Stimulated activated CD8-positive, alpha-beta memory T cell treated with anti-CD3 and anti-CD28 coated beads, Interleukin-12 subunit alpha, Interleukin-12 subunit beta, amount 100 ng/mL, for 24 hours (primary cell): ENCODE data around the gene PKIG.
"Not testable (repeated sequence)": the region's sequence is repeated elsewhere in the genome, so short reads cannot be mapped to it uniquely, and the experiment has no call there.

ENCODE experiments used
- DNase-seq: peaks from one replicate; pipeline ENCODE4 v3.0.0-alpha.2; 2020; ENCODE audit errors: extremely low read depth

The PKIG gene

GRCh38 chr20:44582311-44583025, at the start of gene PKIG:
Gene PKIG, plus strand, starts transcription at chr20:44582579. Its CDS starts 31,978 bp downstream, at chr20:44614557.
- DNase-seq: no peak

GRCh38 chr20:44532981-44533331, 49.4 kb upstream of the PKIG start:
- no peak for DNase-seq

GRCh38 chr20:44533928-44534327, 48.5 kb upstream of the PKIG start:
- no peak for DNase-seq

GRCh38 chr20:44536175-44536574, 46.2 kb upstream of the PKIG start:
- no peak for DNase-seq

- DNase-seq: no peak
Measured at GRCh38 chr20:44537993-44538392, 44.4 kb upstream of the PKIG start.

GRCh38 chr20:44540834-44541233, 41.5 kb upstream of the PKIG start:
- no peak for DNase-seq

- no peak for DNase-seq
Measured at GRCh38 chr20:44541992-44542391, 40.4 kb upstream of the PKIG start.

- DNase-seq: no peak
Measured at GRCh38 chr20:44542890-44543289, 39.5 kb upstream of the PKIG start.

GRCh38 chr20:44543358-44543757, 39.0 kb upstream of the PKIG start:
- no peak for DNase-seq

GRCh38 chr20:44544263-44544662, 38.1 kb upstream of the PKIG start:
- DNase-seq: no peak

- no peak for DNase-seq
Measured at GRCh38 chr20:44547419-44547818, 35.0 kb upstream of the PKIG start.

- no peak for DNase-seq
Measured at GRCh38 chr20:44549123-44549522, 33.3 kb upstream of the PKIG start.

- no peak for DNase-seq
Measured at GRCh38 chr20:44552050-44552449, 30.3 kb upstream of the PKIG start.

GRCh38 chr20:44552568-44552949, 29.8 kb upstream of the PKIG start:
- no peak for DNase-seq

- no peak for DNase-seq
Measured at GRCh38 chr20:44552950-44553908, 29.1 kb upstream of the PKIG start.

- no peak for DNase-seq
Measured at GRCh38 chr20:44559302-44559701, 23.1 kb upstream of the PKIG start.

- DNase-seq: no peak
Measured at GRCh38 chr20:44560229-44560628, 22.1 kb upstream of the PKIG start.

GRCh38 chr20:44560818-44561217, 21.6 kb upstream of the PKIG start:
- not testable (repeated sequence) for DNase-seq

- no peak for DNase-seq
Measured at GRCh38 chr20:44561876-44562275, 20.5 kb upstream of the PKIG start.

GRCh38 chr20:44566018-44566417, 16.4 kb upstream of the PKIG start:
- DNase-seq: no peak

GRCh38 chr20:44566811-44567210, 15.6 kb upstream of the PKIG start:
- no peak for DNase-seq

GRCh38 chr20:44570367-44570766, 12.0 kb upstream of the PKIG start:
- no peak for DNase-seq

- DNase-seq: no peak
Measured at GRCh38 chr20:44571362-44571988, 10.9 kb upstream of the PKIG start.
